GM19043 (cell line): Measurements from ENCODE around the gene HIRA.
"Not testable (repeated sequence)": the region's sequence is repeated elsewhere in the genome, so short reads cannot be mapped to it uniquely, and the experiment has no call there.

Experiments
- ATAC-seq: cut with Tn5 transposase; IDR thresholded peaks from one replicate; pipeline ENCODE4 v1.9.1; 2021; ENCODE audit warnings: low read depth; ENCODE audit not compliant: unreplicated experiment

HIRA gene

DNA sequence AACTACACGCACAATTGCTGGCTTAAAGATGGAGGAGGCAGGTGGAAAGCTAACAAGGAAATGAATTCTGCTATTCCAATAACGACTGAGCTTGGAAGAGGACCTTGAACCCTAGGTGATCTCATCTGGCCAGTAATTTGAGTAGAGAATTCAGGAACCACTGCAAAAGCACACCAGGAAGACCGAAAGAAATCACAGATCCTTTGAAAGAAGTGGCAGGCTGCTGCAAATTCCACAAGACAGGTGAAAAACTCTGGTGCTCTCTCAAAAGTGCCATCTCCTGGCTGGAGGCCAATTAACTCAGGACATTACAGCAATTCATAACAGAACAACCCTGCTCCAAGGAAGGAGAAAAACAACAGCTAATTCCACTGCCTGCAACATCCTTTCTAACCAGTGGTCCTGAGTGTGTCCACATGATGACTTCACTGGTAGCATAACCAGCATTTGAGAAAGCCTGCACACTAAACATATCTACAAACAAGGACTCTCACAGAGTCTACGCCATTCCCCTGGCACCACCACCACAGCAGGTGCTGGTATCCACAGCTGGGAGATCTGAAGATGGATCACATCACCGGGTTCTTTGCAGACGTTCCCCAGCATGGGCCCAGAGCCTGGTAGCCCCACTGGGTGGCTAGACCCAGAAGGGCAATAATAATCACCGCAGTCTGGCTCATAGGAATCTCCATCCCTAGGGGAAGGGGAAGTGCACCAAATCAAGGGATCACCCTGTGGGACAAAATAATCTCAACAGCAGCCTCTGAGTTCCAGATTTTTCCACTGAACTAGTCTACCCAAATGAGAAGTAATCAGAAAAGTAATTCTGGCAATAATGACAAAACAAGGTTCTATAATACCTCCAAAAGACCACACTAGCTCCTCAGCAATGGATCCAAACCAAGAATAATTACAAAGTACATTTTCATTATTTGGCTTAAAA lies 95.1 kb downstream of the HIRA start:
- ATAC-seq = no peak

GRCh38 chr22:19331975-19332374 lies 99.6 kb downstream of the HIRA start:
- no peak for ATAC-seq

DNA sequence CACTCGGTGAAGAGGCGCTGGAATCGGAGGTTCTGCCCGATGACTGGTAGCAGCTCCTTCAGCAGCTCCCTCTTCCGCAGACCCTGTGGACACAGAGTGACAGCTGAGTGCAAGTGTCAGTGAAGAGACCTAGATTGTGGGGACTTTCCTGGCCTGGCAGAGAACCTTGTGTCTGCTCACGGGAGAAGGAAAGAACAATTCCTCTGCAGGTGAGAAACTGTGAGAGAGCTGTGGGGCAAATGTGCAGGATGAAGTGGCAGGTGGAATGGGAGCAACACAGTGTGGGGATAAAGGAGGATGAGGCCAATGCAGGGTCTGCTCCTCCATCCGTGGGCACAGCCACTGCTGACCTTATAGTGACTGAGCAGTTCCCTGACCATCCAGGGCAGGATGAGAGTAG lies 100.1 kb downstream of the HIRA start:
- ATAC-seq = no peak

GRCh38 chr22:19330865-19331418 lies 100.6 kb downstream of the HIRA start:
- no peak for ATAC-seq

DNA sequence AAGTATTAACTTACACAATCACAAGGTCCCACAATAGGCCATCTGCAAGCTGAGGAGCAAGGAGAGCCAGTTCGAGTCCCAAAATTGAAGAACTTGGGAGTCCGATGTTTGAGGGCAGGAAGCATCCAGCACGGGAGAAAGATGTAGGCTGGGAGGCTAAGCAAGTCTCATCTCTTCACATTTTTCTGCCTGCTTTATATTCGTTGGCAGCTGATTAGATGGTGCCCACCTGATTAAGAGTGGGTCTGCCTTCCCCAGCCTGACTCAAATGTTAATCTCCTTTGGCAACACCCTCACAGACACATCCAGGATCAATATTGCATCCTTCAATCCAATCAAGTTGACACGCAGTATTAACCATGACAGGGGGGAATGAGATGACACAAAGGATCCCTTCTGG lies 101.3 kb downstream of the HIRA start:
- not testable (repeated sequence) for ATAC-seq

DNA sequence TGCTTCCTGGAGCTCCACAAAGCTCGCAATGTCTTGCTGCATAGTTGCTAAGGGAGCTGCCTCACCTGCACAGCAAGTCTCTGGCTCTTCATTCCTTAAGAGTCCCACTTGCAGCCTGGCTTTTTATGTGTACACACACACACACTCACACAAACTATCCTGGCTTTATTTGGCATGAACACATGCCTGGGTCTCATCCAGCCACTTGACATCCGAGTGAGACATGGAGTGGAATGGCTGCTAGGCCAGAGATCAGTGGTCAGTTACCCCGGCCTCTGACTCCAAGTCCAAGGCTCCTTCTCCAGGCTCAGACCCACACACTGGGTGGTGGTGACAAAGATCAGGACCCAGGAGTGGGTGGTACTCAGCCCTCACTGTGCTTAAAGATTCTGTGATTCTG lies 102.1 kb downstream of the HIRA start:
- ATAC-seq = no peak

DNA sequence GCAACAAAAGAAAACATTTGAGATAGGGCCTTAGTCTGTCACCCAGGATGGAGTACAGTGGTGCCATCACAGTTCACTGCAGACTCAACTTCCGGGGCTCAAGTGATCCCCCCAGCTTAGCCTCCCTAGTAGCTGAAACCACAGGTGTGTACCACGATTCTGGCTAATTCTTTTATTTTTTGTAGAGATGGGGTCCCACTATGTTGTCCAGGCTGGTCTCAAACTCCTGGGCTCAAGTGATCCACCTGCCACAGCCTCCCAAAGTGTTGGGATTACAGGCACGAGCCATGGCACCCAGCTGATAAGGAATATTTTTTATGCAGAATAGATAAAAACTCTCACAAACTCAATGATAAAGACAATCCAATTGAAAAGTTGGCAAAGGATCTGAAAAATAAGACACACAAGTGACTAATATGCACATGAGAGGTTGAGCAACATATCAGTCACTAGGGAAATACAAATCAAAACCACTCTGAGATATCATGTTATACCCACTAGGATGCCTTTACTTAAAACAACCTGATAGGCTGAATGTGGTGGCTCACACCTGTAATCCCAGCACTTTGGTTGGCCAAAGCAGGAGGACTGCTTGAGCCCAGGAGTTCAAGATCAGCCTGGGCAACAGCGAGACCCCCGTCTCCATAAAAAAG lies 106.1 kb downstream of the HIRA start:
- ATAC-seq = no peak

DNA sequence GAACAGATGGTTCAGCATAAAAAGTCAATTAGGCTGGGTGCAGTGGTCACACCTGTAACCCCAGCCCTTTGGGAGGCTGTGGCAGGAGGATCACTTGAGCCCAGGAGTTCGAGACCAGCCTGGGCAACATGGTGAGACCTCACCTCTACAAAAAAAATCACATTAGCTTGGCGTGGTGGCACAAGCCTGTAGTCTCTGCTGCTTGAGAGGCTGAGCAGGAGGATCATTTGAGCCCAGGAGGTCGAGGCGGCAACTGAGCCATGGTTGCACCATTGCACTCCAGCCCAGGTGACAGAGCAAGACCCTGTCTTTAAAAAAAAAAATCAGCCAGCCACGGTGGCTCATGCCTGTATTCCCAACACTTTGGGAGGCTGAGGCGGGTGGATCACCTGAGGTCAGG lies 108.1 kb downstream of the HIRA start:
- ATAC-seq = not testable (repeated sequence)

DNA sequence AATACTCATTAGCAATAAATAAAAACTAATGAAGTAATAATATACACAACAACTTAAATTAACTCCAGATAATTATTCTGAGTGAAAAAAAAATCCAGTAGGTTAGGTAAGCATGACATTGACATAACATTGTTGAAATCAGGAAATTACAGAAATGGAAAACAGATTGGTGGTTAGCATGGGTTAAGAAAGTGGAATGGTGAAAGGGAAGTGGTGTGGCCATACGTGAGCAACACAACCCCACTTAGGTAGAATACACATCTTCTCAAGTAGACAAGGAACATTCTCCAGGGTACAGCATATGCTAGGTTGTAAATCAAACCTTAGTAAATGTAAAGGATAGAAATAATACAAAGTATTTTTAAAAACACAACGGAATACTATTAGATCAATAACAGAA lies 109.8 kb downstream of the HIRA start:
- no peak for ATAC-seq

DNA sequence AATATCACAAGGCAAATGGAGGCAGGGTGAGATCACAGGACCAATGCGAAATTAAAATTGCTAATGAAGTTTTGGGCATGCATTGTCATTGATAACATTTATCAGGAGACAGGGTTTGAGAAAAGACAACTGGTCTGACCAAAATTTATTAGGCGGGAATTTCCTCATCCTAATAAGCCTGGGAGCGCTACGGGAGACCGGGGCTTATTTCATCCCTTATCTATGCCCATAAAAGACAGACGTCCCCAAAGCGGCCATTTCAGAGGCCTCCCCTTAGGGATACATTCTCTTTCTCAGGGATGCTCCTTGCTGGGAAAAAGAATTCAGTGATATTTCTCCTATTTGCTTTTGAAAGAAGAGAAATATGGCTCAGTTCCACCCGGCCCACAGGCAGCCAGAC lies 111.4 kb downstream of the HIRA start:
- ATAC-seq = not testable (repeated sequence)

DNA sequence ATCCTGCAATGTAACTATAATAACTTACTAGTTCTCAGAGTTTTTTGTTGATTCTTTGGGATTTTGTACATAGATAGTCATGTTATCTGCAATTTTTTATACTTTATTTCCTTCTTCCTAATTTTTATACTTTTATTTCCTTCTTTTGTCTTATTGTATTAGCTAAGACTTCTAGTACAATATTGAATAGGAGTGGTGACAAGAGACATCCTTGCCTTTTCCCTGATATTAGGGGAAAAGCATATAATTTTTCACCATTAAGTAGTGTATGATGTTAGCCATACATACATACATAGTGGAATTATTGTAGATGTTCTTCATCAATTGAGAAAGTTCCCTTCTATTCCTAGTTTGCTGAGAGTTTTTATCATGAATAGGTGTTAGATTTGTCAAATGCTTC lies 112.3 kb downstream of the HIRA start:
- ATAC-seq = no peak

DNA sequence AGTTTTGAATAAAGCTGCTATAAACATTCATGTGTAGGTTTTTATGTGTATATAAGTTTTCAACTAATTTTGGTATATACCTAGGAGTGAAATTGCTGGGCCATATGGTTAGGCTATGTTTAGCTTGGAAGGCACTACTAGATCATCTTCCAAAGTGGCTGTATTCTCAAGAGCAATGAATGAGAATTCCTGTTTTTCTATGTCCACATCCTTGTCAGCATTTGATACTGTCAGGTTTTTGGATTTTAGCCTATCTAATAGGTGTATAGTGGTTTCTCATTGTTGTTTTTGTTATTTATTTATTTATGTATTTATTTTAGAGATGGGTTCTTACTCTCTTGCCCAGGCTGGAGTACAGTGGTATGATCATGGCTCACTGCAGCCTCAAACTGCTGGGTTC lies 113.7 kb downstream of the HIRA start:
- no peak for ATAC-seq

DNA sequence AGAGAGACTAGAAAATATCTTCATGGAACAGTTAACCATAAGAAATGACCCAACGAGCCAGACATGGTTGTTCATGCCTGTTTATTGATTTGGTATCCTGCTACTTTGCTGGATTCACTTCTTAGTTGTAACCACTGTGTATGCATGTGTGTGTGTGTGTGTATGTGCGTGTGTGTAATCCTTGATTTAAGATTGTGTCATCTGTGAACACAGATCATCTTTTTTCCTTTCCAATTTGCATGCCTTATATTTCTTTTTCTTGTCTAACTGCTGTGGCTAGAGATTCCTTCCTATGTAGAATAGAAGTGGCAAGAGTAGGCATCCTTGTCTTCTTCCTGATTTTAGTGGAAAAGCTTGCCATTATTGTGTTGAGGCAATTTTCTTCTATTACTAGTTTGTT lies 123.7 kb downstream of the HIRA start:
- ATAC-seq = no peak

DNA sequence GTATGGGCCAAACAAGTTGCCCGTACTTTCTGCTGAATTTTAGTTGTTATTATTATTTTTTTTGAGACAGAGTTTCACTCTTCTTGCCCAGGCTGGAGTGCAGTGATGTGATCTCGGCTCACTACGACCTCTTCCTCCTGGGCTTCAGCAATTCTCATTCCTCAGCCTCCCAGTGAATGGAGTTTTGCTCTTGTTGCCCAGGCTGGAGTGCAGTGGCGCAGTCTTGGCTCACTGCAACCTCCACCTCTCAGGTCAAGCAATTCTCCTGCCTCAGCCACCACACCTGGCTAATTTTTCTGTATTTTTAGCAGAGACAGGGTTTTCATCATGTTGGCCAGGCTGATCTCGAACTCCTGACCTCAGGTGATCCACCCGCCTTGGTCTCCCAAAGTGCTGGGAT lies 125.0 kb downstream of the HIRA start:
- ATAC-seq = not testable (repeated sequence)

DNA sequence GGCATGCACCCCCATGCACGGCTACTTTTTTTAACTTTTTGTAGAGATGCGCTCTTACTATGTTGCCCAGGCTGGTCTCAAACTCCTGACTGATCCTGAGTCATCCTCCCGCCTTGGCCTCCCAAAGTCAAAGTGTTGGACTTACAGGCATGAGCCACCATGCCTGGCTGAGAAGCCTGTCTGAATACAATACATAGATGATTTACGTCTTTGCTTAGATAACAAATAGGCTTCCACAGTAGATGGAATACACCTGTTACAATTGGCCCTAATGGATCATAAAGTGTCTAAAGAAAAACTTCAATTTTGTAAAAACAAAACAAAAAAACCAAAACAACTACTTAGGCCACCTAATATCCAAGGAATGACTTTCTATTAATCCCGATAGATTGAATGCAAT lies 127.0 kb downstream of the HIRA start:
- ATAC-seq = no peak

- ATAC-seq = no peak
Measured at GRCh38 chr22:19303785-19304184, 127.7 kb downstream of the HIRA start.

DNA sequence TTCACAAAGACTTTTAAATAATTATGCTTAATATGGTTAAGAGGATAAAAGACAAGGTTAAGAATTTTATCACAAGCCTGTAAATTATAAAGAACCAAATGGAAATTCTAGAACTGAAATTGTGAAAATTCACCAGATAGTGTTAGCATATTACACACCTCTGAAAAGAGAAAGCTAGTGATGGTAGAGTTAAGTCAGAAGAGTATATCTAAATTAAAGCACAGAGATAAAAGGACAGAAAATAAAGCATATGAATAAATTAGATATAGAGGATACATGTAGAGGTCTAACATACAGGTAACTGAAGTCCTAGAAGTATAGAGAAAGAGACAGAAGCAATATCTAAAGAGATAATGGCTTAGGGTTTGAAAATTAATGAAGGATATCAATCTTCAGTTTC lies 135.8 kb downstream of the HIRA start:
- no peak for ATAC-seq

- ATAC-seq = no peak
Measured at GRCh38 chr22:19292458-19293230, 138.9 kb downstream of the HIRA start.

DNA sequence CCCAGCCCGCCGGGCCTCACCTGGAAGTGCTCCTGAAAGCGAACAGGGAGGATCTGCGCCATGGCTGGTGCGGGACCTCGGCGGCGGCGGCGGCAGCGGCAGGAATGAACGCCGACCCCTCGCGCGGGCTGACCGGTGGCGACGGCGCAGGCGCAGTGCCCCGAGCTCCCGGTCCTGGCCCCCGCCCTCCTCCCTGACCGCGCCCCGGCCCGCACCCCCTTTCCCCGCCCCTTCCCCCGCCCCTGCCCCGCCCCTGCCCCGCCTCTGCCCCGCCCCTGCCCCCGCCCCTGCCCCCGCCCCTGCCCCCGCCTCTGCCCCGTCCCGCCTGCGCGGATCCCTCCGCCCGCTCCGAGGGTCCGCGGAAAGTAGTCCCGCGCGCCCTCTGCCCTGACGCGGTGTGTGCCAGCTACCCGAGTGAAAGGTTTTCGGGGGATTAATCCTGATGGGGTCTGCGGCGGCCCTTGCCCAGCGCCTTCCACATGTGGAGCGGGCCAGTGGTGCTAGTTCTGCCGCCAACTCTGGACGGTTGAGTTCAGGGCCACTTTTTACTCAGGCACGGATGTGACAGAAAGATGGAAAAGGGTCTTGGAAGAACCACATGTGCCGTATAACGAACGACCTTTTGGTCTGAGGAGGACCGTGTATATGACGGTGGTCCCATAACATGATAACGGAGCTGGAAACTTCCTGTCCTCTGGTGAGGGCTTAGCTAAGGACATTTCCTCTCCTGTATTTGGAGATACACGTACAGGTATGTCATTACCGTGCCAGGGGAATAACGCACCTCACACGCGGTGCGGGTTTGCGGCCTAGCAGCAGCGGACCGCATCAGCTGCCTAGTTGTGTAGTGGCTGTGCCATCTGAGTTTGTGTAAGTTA lies 139.7 kb downstream of the HIRA start, which contains the start of gene CLTCL1:
CLTCL1 (minus strand) TSS at position 140 of the 878 bp plus-strand sequence; CDS start at position 62, 78 bp downstream.
- no peak for ATAC-seq

DNA sequence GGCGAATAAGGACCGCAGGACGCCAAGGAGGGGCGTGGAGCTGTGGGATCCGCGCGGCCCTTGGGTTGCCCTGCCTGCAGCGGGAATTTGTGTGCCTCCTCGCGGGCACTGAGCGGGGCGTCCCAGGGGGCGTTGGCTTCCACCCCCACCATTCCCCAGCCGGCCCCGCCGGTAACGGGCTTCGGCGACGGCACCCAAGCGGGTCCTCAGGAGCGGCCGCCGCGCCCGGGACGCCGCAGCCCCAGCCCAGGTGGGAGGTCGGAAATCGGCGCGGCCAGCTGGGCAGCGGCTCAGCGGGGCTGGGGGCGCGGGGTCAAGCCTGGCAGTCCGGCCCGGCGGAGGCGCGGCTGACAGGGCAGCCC lies 140.3 kb downstream of the HIRA start:
- ATAC-seq = no peak
